ENCODE measurements around the gene PDE4D. TPM values are rescaled to one million over a fixed set of nuclear protein-coding genes. Genes with fewer than 3 reads are reported as not detected.

Gene PDE4D
- total RNA-seq, 4 donors from 2014 or later = 15.9 to 66.3 (median 48.7) TPM

- TF ChIP-seq POLR2A (IDR thresholded peaks at IDR 0.05) = no peak
- TF ChIP-seq CTCF (IDR thresholded peaks at IDR 0.05) = no peak
- TF ChIP-seq EP300 (IDR thresholded peaks at IDR 0.05) = no peak
- H3K9me3 ChIP-seq = no peaks in the 10 kb centered on the region
- H3K36me3 ChIP-seq = no peaks in the 10 kb centered on the region
- peaks cover 0 to 14% of the 10 kb centered on the region in 2 donors for H3K27me3 ChIP-seq
- no peak overlapping the region for H3K27ac ChIP-seq
- WGBS, 2 donors = 69% methylated on average over 3 of the region's 3 CpGs
- H3K4me3 ChIP-seq = no peak overlapping the region
- no peaks in the 10 kb centered on the region for H3K4me1 ChIP-seq
- DNase-seq (ENCODE audit: low spot score in 2 of 2) = no peak
Measured at GRCh38 chr5:59887274-59887673, 6.3 kb downstream of the PDE4D start.

DNA sequence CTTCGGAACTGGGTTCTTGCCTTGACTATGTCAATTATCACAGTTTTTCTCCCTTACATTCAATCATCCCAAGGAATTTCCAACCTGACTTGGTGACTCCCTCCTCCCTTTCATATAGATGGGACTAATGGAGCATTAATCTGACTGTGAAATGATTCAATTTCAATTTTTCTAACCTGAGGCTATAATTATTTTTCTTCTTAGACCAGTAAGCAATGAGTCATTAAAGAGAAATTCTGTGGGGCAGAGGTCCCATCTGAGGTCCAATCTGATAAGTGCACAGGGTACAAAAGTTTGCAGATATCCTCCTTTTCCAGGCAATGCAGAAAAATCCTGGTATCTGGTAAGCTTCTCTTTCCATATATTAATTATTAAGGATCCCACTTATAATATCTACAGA is 18.9 kb downstream of the PDE4D start:
- Histone ChIP-seq H3K4me3 (no peak overlapping the region), H3K27me3 (no peaks in the 10 kb centered on the region), H3K4me1 (no peaks in the 10 kb centered on the region), H3K9me3 (no peaks in the 10 kb centered on the region), H3K36me3 (no peaks in the 10 kb centered on the region), H3K27ac (no peak overlapping the region)
- TF ChIP-seq CTCF (IDR thresholded peaks at IDR 0.05) (no peak), EP300 (IDR thresholded peaks at IDR 0.05) (no peak), POLR2A (IDR thresholded peaks at IDR 0.05) (no peak)
- DNase-seq (ENCODE audit: low spot score in 2 of 2) = no peak
- 97% methylated on average over 1 of the region's 1 CpG for WGBS, 2 donors

GRCh38 chr5:59873113-59873512 is 20.4 kb downstream of the PDE4D start:
- no peak for DNase-seq (ENCODE audit: low spot score in 2 of 2)
- TF ChIP-seq CTCF (IDR thresholded peaks at IDR 0.05) (no peak), POLR2A (IDR thresholded peaks at IDR 0.05) (no peak), EP300 (IDR thresholded peaks at IDR 0.05) (no peak)
- H3K4me1 ChIP-seq = no peaks in the 10 kb centered on the region
- no peaks in the 10 kb centered on the region for H3K36me3 ChIP-seq
- H3K27ac ChIP-seq = no peak overlapping the region
- no peaks in the 10 kb centered on the region for H3K9me3 ChIP-seq
- WGBS, 2 donors = 59 to 72% methylated on average over 2 of the region's 2 CpGs
- no peaks in the 10 kb centered on the region for H3K27me3 ChIP-seq
- H3K4me3 ChIP-seq = no peak overlapping the region

- no peaks in the 10 kb centered on the region for H3K27me3 ChIP-seq
- no peaks in the 10 kb centered on the region for H3K36me3 ChIP-seq
- no peaks in the 10 kb centered on the region for H3K9me3 ChIP-seq
- no peak overlapping the region for H3K4me3 ChIP-seq
- TF ChIP-seq EP300 (IDR thresholded peaks at IDR 0.05) = no peak
- TF ChIP-seq POLR2A (IDR thresholded peaks at IDR 0.05) = no peak
- no peak for TF ChIP-seq CTCF (IDR thresholded peaks at IDR 0.05)
- DNase-seq (ENCODE audit: low spot score in 2 of 2) = no peak
- H3K4me1 ChIP-seq = no peaks in the 10 kb centered on the region
- 70 to 73% methylated on average over 2 of the region's 2 CpGs for WGBS, 2 donors
- H3K27ac ChIP-seq = no peak overlapping the region
Measured at GRCh38 chr5:59866661-59867060, 26.9 kb downstream of the PDE4D start.

DNA sequence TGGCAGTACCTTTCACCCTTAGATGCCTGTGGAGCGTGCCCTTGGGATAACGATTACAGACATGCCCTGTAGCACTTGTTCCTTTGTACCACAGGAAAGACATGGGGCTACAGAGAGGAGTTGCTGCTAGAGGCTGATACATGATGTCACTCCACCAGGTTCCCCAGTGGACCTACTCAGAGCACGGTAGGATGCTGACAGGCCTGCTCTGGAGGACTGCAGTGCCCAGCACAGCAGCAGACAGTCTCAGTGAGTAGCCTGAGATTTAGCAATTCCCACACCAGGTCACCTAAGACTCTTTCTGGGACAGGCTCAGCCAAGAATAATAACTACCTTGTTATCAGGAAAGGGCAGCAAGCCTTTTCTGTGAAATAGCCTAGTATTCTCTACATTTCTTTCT is 28.8 kb downstream of the PDE4D start:
- WGBS, 2 donors = 44 to 65% methylated on average over 3 of the region's 3 CpGs
- DNase-seq (ENCODE audit: low spot score in 2 of 2) = no peak
- H3K9me3 ChIP-seq = no peaks in the 10 kb centered on the region
- TF ChIP-seq POLR2A (IDR thresholded peaks at IDR 0.05) (no peak), EP300 (IDR thresholded peaks at IDR 0.05) (no peak), CTCF (IDR thresholded peaks at IDR 0.05) (no peak)
- no peaks in the 10 kb centered on the region for H3K36me3 ChIP-seq
- H3K27me3 ChIP-seq = no peaks in the 10 kb centered on the region
- H3K4me1 ChIP-seq = no peaks in the 10 kb centered on the region
- no peak overlapping the region for H3K27ac ChIP-seq
- H3K4me3 ChIP-seq = no peak overlapping the region

All from tibial nerve (tissue), 4 donors.